Activated CD8-positive, alpha-beta memory T cell treated with anti-CD3 and anti-CD28 coated beads, Interleukin-2, amount 10 ng/mL, durations not matched to agents 7 days and 5 days (primary cell): Measurements from ENCODE around the gene CNDP2. TPM values are rescaled to one million over a fixed set of nuclear protein-coding genes. Genes with fewer than 3 reads are reported as not detected.
A peak's percentile ranks its signal among the peaks of the same experiment; 100 is the strongest.
"Not testable (repeated sequence)": the region's sequence is repeated elsewhere in the genome, so short reads cannot be mapped to it uniquely, and the experiment has no call there.

Source experiments
- ATAC-seq: fragments of 150-1000 bp; cut with Tn5 transposase; one replicate; pipeline ENCODE4 v1.10.0; 2021; ENCODE audit warnings: moderate library complexity
- CTCF ChIA-PET: fragments of 350-600 bp; sonication (Branson Sonifier 250); formaldehyde crosslinking; loops from one replicate; lab custom pipeline; 2021; ENCODE audit warnings: antibody characterized with exemption; lab: Charles Lee
- DNase-seq: peaks from one replicate; pipeline ENCODE4 v3.0.0-alpha.2; 2020
- H3K27ac Mint-ChIP-seq: one replicate; pipeline ENCODE4 v1.8.0; 2021; ENCODE audit warnings: mild to moderate bottlenecking, mixed read lengths
- H3K27me3 Mint-ChIP-seq: one replicate; pipeline ENCODE4 v1.8.0; 2021; ENCODE audit warnings: mixed read lengths
- H3K36me3 Mint-ChIP-seq: one replicate; pipeline ENCODE4 v1.8.0; 2021; ENCODE audit warnings: mild to moderate bottlenecking, mixed read lengths
- H3K4me1 Mint-ChIP-seq: one replicate; pipeline ENCODE4 v1.8.0; 2021; ENCODE audit warnings: mixed read lengths
- H3K4me3 Mint-ChIP-seq: one replicate; pipeline ENCODE4 v1.8.0; 2021; ENCODE audit warnings: mild to moderate bottlenecking, moderate library complexity, mixed read lengths
- H3K9me3 Mint-ChIP-seq: one replicate; pipeline ENCODE4 v1.8.0; 2022; ENCODE audit warnings: low read depth, mixed read lengths
- total RNA-seq, 2 experiments: library from RNA; stranded (reverse); gene quantifications; one replicate each; pipeline ENCODE4 v1.2.3, GENCODE V29; 2021

Gene CNDP2
- total RNA-seq, 2 experiments from 2014 or later: 141 to 176 TPM

GRCh38 chr18:74546751-74547530 lies 50.8 kb downstream of the CNDP2 start:
- peaks cover 4% of the 10 kb centered on the region for H3K4me1 Mint-ChIP-seq
- peaks cover 2% of the 10 kb centered on the region for H3K27me3 Mint-ChIP-seq
- peaks cover 1% of the 10 kb centered on the region for H3K36me3 Mint-ChIP-seq
- CTCF ChIA-PET: no interaction called here
- no peak for ATAC-seq
- H3K9me3 Mint-ChIP-seq: peaks cover 3% of the 10 kb centered on the region
- DNase-seq: no peak
- H3K27ac Mint-ChIP-seq: no peak overlapping the region
- H3K4me3 Mint-ChIP-seq: no peak overlapping the region

DNA sequence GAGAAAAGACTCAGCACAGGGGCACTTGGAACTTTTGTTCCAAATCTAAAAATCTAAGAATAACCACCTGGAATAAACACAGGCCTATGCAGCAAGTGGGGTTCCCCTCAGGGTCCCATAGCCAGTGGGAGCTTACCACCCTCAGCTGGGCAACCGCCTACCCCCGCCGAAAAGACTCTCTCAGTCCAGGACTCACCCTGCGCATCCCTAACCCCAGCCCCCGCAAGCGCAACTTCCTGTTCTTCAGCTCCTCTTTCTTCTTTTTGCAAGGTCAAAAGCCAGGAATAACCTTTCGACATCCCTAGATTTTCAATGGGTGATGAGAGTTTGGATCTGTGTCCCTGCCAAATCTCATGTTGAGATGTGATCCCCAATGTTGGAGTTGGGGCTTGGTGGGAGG lies 51.7 kb downstream of the CNDP2 start:
- H3K27ac Mint-ChIP-seq: no peak overlapping the region
- H3K36me3 Mint-ChIP-seq: peaks cover 1% of the 10 kb centered on the region
- H3K27me3 Mint-ChIP-seq: peaks cover 2% of the 10 kb centered on the region
- ATAC-seq (no peak), DNase-seq (no peak)
- CTCF ChIA-PET: no interaction called here
- peaks cover 3% of the 10 kb centered on the region for H3K9me3 Mint-ChIP-seq
- H3K4me3 Mint-ChIP-seq: no peak overlapping the region
- H3K4me1 Mint-ChIP-seq: peaks cover 4% of the 10 kb centered on the region

GRCh38 chr18:74549591-74550104 lies 53.5 kb downstream of the CNDP2 start:
- no peak for DNase-seq
- no peak for ATAC-seq
- peaks cover 3% of the 10 kb centered on the region for H3K9me3 Mint-ChIP-seq
- H3K36me3 Mint-ChIP-seq: peaks cover 1% of the 10 kb centered on the region
- CTCF ChIA-PET: interaction anchor here (1.2 kb wide), 1 partner anchor 197 kb away, joined by 3 read pairs; no protein-coding TSS in a partner anchor
- peaks cover 17% of the 10 kb centered on the region for H3K27me3 Mint-ChIP-seq
- peaks cover 4% of the 10 kb centered on the region for H3K4me1 Mint-ChIP-seq
- no peak overlapping the region for H3K4me3 Mint-ChIP-seq
- H3K27ac Mint-ChIP-seq: no peak overlapping the region

GRCh38 chr18:74550886-74551285 lies 54.7 kb downstream of the CNDP2 start:
- no peak overlapping the region for H3K4me3 Mint-ChIP-seq
- CTCF ChIA-PET: interaction anchor here (1.1 to 1.6 kb wide), 6 partner anchors 9 to 357 kb away, joined by 4 to 16 read pairs (median 8); partner anchors contain the start of gene CNDP2
- H3K9me3 Mint-ChIP-seq: peaks cover 3% of the 10 kb centered on the region

DNA sequence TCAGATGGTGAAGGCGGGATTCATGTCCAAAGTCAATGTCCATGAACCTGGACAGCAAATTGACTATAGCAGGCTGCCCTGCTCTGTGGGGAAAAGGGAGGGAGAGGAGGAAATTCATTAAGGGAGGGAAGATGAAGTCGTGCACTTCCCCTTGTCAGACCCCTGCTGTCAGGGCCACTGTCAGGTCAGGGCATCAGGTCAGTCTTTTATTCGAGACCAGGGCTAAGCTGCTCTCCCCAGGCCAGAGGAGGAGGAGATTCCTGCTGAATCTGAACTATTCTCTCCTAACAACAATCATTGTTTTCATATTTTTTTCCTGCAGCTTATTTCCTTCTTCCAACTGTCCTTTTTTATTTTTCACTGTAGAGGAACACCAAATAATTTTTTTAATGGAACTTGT lies 55.3 kb downstream of the CNDP2 start:
- H3K4me1 Mint-ChIP-seq: peaks cover 4% of the 10 kb centered on the region
- no peak for ATAC-seq
- H3K27ac Mint-ChIP-seq: no peak overlapping the region
- H3K36me3 Mint-ChIP-seq: peaks cover 1% of the 10 kb centered on the region
- no peak for DNase-seq
- H3K27me3 Mint-ChIP-seq: peaks cover 23% of the 10 kb centered on the region
- CTCF ChIA-PET: interaction anchor here (0.7 to 1.6 kb wide), 31 partner anchors 9 to 412 kb away, joined by 3 to 17 read pairs (median 5); partner anchors contain the start of gene CNDP2
- no peak overlapping the region for H3K4me3 Mint-ChIP-seq
- peaks cover 3% of the 10 kb centered on the region for H3K9me3 Mint-ChIP-seq

More at GRCh38 chr18:74550886-74551285, 54.7 kb downstream of the CNDP2 start:
- DNase-seq (no peak), ATAC-seq (no peak)
- no peak overlapping the region for H3K27ac Mint-ChIP-seq
- H3K36me3 Mint-ChIP-seq: peaks cover 1% of the 10 kb centered on the region
- H3K4me1 Mint-ChIP-seq: peaks cover 4% of the 10 kb centered on the region
- H3K27me3 Mint-ChIP-seq: peaks cover 17% of the 10 kb centered on the region

DNA sequence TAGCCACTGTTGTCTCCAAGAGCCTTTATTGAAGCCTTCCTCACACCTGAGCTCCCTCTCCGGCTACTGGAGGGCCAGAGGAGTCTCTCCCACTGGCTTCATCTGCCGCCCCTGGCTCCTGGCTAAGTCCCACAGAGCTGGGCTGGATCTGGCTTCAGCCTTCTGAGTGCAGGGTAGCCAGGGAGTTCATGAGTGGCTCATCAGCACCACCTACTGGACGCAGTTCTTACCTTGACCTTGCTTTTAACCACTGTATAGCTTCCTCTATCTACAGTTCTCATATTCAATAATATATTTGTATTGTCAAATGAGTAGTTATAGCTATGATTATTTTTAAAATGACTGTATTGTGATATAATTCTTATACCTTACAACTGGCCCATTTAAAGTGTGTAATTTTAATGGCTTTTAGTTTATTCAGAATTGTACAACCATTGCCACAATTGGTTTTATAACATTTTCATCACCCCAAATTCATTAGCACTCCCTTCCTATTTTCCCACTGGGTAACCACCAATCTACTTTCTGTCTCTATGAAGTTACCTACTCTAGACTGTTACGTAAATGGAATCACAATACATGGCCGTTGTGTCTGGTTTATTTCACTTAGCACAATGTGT lies 55.9 kb downstream of the CNDP2 start:
- peak; percentile 97 for ATAC-seq
- peaks cover 3% of the 10 kb centered on the region for H3K9me3 Mint-ChIP-seq
- H3K27ac Mint-ChIP-seq: no peak overlapping the region
- H3K27me3 Mint-ChIP-seq: peaks cover 24% of the 10 kb centered on the region
- H3K4me3 Mint-ChIP-seq: no peak overlapping the region
- DNase-seq: peak; percentile 85
- peaks cover 1% of the 10 kb centered on the region for H3K36me3 Mint-ChIP-seq
- CTCF ChIA-PET: interaction anchor here (0.6 to 1.6 kb wide), 36 partner anchors 8 to 469 kb away, joined by 3 to 17 read pairs (median 4); partner anchors contain the start of gene CNDP2
- peaks cover 2% of the 10 kb centered on the region for H3K4me1 Mint-ChIP-seq

DNA sequence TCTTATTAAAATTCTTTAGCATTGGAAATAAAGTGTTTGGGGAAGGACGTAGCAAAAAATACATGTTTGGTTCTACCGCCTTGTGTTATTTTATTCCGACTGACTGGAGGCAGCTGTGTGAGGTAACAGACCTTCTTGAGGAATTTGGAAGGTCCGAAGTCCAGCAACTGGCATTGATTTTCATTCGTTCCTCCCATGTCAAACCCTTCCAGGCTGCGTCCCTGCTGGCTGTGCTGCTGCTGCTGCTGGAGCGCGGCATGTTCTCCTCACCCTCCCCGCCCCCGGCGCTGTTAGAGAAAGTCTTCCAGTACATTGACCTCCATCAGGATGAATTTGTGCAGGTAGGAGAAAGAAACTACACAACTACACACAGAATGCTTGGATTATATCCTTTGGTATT lies 60.0 kb downstream of the CNDP2 start:
- DNase-seq: no peak
- Mint-ChIP-seq H3K36me3 (peaks cover 1% of the 10 kb centered on the region), H3K4me3 (no peak overlapping the region), H3K9me3 (no peaks in the 10 kb centered on the region), H3K27me3 (peaks cover 29% of the 10 kb centered on the region), H3K27ac (no peak overlapping the region), H3K4me1 (no peaks in the 10 kb centered on the region)
- ATAC-seq: no peak
- CTCF ChIA-PET: no interaction called here

- ATAC-seq (no peak), DNase-seq (no peak)
- no peaks in the 10 kb centered on the region for H3K9me3 Mint-ChIP-seq
- H3K4me1 Mint-ChIP-seq: no peaks in the 10 kb centered on the region
- CTCF ChIA-PET: interaction anchor here (0.8 kb wide), 1 partner anchor 205 kb away, joined by 3 read pairs; no protein-coding TSS in a partner anchor
- H3K27me3 Mint-ChIP-seq: peaks cover 25% of the 10 kb centered on the region
- H3K27ac Mint-ChIP-seq: no peak overlapping the region
- no peaks in the 10 kb centered on the region for H3K36me3 Mint-ChIP-seq
- no peak overlapping the region for H3K4me3 Mint-ChIP-seq
Observed at GRCh38 chr18:74558096-74558495, 61.9 kb downstream of the CNDP2 start.

- CTCF ChIA-PET: no interaction called here
- DNase-seq (no peak), ATAC-seq (no peak)
- Mint-ChIP-seq H3K4me3 (no peak overlapping the region), H3K36me3 (peaks cover 3% of the 10 kb centered on the region), H3K4me1 (no peaks in the 10 kb centered on the region), H3K27me3 (peaks cover 6% of the 10 kb centered on the region), H3K27ac (no peak overlapping the region), H3K9me3 (peaks cover 3% of the 10 kb centered on the region)
Observed at GRCh38 chr18:74562131-74562730, 66.1 kb downstream of the CNDP2 start.

GRCh38 chr18:74562775-74563174 lies 66.6 kb downstream of the CNDP2 start:
- CTCF ChIA-PET: no interaction called here
- H3K4me3 Mint-ChIP-seq: no peak overlapping the region
- peaks cover 4% of the 10 kb centered on the region for H3K27me3 Mint-ChIP-seq
- no peak for DNase-seq
- H3K27ac Mint-ChIP-seq: no peak overlapping the region
- H3K36me3 Mint-ChIP-seq: peaks cover 3% of the 10 kb centered on the region
- H3K4me1 Mint-ChIP-seq: no peaks in the 10 kb centered on the region
- H3K9me3 Mint-ChIP-seq: peaks cover 3% of the 10 kb centered on the region
- ATAC-seq: no peak

- H3K27ac Mint-ChIP-seq: no peak overlapping the region
- CTCF ChIA-PET: interaction anchor here (1.7 kb wide), 1 partner anchor 12 kb away, joined by 6 read pairs; no protein-coding TSS in a partner anchor
- ATAC-seq (no peak), DNase-seq (no peak)
- no peaks in the 10 kb centered on the region for H3K4me1 Mint-ChIP-seq
- peaks cover 3% of the 10 kb centered on the region for H3K36me3 Mint-ChIP-seq
- H3K9me3 Mint-ChIP-seq: peaks cover 3% of the 10 kb centered on the region
- peaks cover 2% of the 10 kb centered on the region for H3K27me3 Mint-ChIP-seq
- no peak overlapping the region for H3K4me3 Mint-ChIP-seq
Observed at GRCh38 chr18:74563999-74564398, 67.8 kb downstream of the CNDP2 start.

- ATAC-seq, DNase-seq, H3K4me1 Mint-ChIP-seq, H3K27ac Mint-ChIP-seq, CTCF ChIA-PET, H3K4me3 Mint-ChIP-seq, H3K9me3 Mint-ChIP-seq, H3K36me3 Mint-ChIP-seq, H3K27me3 Mint-ChIP-seq: not testable (repeated sequence)
Observed at GRCh38 chr18:74565164-74565563, 69.0 kb downstream of the CNDP2 start.

DNA sequence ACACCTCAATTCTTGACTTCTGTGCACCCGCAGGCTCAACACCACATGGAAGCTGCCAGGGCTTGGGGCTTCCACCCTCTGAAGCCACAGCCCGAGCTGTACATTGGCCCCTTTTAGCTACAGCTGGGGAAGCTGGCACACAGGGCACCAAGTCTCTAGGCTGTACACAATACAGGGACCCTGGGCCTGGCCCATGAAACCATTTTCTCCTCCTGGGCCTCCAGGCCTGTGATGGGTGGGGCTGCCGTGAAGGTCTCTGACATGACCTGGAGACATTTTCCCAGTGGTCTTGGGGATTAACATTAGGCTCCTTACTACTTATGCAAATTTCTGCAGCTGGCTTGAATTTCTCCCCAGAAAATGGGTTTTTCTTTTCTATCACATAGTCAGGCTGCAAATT lies 69.8 kb downstream of the CNDP2 start:
- H3K36me3 Mint-ChIP-seq, H3K27ac Mint-ChIP-seq, H3K9me3 Mint-ChIP-seq, H3K27me3 Mint-ChIP-seq, DNase-seq, H3K4me3 Mint-ChIP-seq, H3K4me1 Mint-ChIP-seq, CTCF ChIA-PET, ATAC-seq: not testable (repeated sequence)
